NCI-H774 (cell line): ENCODE results near the gene NDUFB7.
"Not testable (repeated sequence)": the region's sequence is repeated elsewhere in the genome, so short reads cannot be mapped to it uniquely, and the experiment has no call there.

Source experiments
- DNase-seq: peaks from one replicate; lab custom pipeline; 2025; lab: John Stamatoyannopoulos, UW

NDUFB7 gene

GRCh38 chr19:14553042-14553938 lies 18.6 kb downstream of the NDUFB7 start:
- no peak for DNase-seq

DNA sequence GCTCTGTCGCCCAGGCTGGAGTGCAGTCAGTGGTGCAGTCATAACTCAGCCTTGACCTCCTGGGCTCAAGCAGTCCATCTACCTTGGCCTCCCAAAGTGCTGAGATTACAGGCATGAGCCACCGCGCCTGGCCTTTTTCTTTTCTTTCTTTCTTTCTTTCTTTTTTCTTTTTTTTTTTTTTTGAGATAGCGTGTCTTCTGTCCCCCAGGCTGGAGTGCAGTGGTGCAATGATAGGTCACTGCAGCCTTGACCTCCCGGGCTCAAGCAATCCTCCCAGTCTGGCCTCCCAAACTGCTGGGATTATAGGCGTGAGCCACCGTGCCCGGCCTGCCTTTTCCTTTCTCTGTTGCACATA lies 19.9 kb downstream of the NDUFB7 start:
- not testable (repeated sequence) for DNase-seq

GRCh38 chr19:14551134-14552005 lies 20.5 kb downstream of the NDUFB7 start:
- DNase-seq: not testable (repeated sequence)

DNA sequence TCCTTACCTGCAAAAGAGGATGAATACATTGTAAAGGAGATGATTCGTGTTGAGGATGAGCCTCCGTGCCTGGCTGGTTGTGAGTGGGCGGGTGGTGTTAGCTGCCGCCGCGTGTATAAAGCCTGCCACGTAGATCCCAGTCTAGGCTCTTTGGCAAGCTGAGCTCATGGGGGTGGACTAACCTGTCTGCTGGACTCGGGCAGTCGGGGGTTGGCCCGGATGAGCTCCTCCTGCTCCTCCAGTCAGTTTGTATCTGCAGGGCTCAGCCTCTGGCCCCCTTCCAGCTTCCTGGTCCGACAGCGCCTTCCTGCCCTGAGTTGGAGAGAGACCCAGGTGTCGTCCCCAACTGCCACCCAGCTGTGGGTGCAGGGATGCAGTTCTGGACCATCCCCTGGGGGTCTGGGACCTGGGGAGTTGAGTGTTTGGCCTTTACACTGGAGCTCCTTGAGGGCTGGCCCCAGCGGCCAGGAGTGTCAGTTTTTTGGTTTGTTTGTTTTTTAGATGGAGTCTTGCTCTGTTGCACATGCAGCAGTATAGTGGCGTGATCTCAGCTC lies 21.6 kb downstream of the NDUFB7 start:
- DNase-seq: no peak

DNA sequence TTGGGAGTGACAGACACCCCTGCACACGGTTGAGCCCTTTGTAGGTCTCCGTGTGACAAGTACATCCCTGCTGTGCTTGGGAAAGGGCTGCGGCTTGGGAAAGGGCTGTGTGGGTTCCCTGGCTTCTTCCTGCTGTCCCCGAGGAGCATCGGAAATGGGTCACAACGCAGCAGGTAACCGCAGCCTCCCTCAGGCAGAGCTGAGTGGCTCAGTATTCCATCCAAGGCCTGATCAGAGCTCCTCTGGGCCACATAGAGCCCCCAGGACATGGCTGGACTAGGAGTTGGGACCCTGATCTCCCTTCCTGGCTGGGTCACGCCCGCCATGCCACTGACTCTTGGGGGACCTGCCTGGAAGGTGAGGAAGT lies 26.2 kb downstream of the NDUFB7 start:
- DNase-seq: no peak

- peak; percentile 73 for DNase-seq
Measured at GRCh38 chr19:14544977-14545715, 26.7 kb downstream of the NDUFB7 start.

DNA sequence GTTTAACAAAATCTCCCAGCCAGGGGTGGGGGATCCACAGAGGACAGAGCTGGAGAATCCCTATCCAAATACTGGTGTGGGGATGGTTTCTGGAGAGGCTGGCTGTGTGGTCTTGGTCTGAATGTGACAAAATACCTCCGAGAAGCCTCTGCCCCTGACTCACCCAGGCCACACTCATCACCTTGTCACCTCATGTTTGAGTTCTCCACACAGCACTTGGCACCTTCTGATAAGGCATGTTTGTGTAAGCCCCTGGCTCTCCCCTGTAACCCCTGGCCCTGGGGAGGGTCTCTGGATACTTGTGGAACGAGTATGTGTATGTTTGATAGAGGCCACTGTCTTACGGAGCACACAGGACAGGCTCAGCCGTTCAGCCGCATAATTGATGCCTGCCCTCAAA lies 27.8 kb downstream of the NDUFB7 start:
- no peak for DNase-seq

- no peak for DNase-seq
Measured at GRCh38 chr19:14542711-14543328, 29.0 kb downstream of the NDUFB7 start.

GRCh38 chr19:14541979-14542378 lies 29.9 kb downstream of the NDUFB7 start:
- DNase-seq: not testable (repeated sequence)

DNA sequence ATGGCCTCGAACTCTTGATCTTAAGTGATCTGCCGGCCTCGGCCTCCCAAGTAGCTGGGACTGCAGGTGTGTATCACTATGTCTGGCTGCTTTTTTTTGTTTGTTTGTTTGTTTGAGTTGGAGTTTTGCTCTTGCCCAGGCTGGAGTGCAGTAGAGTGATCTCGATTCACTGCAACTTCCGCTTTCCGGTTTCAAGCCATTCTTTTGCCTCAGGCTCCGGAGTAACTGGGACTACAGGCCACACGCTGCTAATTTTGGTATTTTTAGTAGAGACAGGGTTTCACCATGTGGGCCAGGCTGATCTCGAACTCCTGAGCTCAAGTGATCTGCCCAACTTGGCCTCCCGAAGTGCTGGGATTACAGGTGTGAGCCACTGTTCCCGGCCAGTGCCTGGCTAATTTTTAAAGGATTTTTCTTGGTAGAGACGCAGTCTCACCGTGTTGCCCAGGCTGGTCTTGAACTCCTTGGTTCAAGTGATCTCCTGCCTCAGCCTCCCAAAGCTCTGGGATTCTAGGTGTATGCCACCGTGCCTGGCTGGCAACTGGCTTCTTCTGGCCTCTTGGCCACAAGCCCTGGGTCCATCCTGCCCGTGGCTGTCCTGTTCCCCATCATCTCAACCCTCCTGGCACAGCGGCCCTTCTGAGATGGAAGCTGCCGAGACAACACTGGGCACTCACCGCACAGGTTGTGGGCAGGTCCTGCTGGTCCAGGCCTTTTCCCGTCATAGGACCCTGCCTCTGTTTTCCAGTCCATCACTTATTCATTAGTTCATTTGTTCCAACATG lies 30.9 kb downstream of the NDUFB7 start:
- no peak for DNase-seq

DNA sequence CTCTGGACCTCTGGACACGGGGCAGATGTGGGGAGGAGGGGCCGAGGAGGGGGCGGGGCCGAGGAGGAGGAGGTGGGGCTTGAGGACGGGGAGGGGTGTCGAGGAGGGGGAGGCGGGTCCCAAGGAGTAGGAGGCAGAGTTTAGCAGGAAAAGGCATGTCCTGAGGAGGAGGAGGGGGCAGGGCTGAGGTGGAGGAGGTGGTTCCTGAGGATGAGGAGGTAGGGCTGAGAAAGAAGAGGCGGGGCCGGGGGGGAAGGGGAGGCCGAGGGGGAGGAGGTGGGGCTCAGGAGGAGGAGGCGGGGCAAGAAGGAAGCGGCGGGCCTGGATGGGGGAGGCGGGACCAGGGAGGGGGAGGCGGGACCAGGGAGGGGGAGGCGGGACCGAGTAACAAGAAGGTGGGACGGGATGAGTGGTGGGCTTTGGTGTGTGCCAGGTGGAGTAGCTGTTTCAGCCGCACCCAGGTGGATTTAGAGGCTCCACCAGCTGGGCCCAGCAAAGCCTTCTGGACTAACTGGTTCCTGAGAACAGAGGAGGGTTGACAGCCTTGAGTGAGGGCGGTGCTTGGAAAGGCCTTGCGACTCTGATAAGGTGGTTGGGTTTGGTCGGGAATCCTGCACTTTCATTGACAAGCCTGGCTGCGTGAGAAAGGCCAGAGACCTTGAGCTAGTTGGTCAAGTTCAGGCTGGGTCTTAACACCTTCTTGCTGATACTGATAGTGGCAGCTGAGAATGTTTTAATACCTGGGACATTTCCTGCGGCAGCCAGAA lies 34.8 kb downstream of the NDUFB7 start:
- no peak for DNase-seq

GRCh38 chr19:14533450-14533849 lies 38.4 kb downstream of the NDUFB7 start:
- no peak for DNase-seq

DNA sequence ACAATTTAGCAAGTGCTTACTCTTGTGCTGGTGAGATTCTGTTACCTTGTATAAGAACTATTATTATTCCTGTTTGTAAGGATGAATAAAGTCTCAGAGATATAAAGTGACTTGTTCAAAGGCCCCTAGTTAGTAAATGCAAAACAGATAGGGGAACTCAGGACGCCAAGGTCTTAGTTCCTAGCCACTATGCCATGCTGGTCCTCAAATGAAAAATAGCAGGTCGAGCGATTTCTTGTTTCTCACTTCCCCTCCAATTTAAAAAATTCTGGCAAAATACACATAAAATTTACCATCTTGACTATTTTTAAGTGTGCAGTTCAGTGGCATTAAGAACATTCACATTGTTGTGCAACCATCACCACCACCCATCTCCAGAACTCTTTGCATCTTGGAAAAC lies 41.4 kb downstream of the NDUFB7 start:
- no peak for DNase-seq

- DNase-seq: no peak
Measured at GRCh38 chr19:14530005-14530348, 41.9 kb downstream of the NDUFB7 start.

GRCh38 chr19:14529254-14530004 lies 42.4 kb downstream of the NDUFB7 start, which contains the start of gene TECR:
Gene TECR, plus strand, starts transcription at chr19:14529594. Its CDS starts 103 bp downstream, at chr19:14529697.
- peak; percentile 99 for DNase-seq

DNA sequence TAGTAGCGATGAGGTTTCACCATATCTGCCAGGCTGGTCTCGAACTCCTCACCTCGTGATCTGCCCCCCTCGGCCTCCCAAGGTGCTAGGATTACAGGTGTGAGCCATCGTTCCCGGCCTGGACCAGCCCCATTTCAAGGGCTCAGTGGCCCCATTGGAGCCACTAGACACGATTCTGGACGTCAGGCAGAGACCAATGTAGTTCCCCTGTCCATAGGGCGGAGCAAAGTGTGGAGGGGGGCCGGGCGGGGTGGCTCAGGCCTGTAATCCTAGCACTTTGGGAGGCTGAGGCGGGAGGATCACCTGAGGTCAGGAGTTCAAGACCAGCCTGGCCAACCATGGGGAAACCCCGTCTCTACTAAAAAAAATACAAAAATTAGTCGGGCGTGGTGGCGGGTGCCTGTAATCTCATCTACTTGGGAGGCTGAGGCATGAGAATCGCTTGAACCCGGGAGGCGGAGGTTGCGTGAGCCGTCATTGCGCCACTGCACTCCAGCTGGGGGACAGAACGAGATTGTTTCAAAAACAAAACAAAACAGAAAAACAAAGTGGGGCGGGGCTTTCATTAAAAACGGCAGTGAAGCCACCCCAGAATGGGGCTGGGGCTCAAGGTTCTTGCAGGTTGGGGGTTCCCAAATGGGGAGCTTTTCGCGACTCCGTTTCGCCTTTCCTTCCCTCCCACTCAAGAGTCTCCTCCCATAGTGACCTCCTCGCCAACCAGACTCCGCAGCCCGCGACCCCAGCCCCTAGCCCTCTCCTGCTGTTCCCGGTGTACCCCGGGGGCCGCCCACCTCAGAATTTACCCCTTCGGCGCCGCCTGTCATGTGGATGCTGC lies 43.2 kb downstream of the NDUFB7 start:
- DNase-seq: no peak

GRCh38 chr19:14526423-14526822 lies 45.4 kb downstream of the NDUFB7 start:
- DNase-seq: no peak

DNA sequence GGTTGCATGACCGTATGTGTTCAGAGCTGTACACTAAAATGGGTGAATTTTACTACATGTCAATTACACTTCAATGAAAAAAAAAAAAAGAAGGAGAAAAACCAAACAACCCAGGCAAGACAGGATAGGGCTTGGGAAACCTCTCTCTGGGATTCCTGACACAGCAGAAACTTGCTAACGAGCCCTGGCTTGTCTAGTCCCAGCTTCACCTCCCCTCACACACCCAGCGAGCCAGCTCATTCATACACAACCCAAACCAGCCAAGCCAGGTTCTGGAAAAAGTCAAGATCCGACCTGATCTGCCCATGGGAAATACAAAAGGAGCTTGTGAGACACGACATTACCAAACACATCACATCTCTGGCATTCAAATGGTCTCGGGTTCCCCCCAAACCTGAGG lies 46.1 kb downstream of the NDUFB7 start:
- no peak for DNase-seq
